CD4-positive, alpha-beta T cell treated with Interleukin-17A for 1 hour (primary cell): ENCODE measurements around the gene RITA1.

Experiments used
- DNase-seq: peaks from one replicate; pipeline ENCODE4 v3.0.0-alpha.2; 2020

RITA1 gene

DNA sequence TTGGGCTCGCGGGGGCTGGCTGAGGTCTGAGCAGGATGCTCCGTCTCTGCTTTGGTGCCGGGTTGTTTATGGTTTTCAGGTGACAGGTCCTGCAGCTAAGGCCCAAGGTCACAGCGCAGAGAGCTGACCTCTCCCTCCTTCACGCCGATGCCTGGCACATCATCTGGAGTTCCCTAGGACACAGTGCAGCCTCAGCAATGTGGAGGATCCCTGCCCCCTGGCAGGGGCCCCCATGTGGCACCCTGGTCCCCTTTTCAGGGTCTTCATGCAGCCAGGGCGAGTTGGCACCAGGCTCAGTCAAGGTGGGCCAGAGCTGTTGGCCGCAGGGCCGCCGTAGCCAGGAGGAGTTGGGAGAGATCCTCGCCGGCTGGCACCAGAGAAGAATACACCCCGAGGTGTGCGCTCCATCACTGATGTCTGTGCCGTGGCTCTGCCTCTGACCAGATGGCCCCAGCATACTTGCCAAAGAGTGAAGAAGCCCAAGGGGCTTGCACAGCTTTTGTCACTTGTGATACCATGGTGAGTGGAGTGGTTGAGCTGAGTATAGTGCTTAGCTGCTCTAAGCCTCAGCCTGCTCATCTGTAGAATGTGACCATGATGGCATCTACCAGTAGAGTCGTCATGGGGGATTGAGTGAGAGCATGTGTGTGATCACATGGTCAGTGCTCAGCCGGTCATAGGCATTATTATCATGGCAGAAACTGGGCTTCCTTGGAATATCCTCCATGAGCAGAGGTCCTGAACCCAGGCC lies 46.7 kb downstream of the RITA1 start:
- DNase-seq = no peak

GRCh38 chr12:113232840-113233585 lies 47.5 kb downstream of the RITA1 start:
- DNase-seq = peak; percentile 74

DNA sequence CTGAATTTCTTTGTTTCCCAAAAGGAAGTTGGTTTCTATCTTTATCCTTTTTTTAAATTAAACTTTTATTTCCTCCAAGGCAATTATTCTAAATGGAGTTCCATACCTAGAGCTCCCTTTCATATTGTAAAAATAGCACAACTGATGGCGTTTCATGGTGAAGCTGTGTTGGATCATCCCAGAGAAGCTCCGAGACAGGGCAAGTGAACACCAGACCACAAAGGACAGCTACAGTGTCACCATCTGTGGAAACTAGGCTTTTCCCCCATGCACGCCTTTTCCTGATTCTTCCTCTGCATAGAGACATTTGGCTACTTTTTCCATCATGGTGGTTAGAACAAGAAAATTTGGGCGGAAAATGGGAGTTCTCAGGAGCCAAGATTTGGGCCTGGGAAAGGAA lies 48.4 kb downstream of the RITA1 start:
- no peak for DNase-seq

- DNase-seq = no peak
Observed at GRCh38 chr12:113234483-113234882, 49.0 kb downstream of the RITA1 start.

- no peak for DNase-seq
Observed at GRCh38 chr12:113235976-113236375, 50.5 kb downstream of the RITA1 start.

DNA sequence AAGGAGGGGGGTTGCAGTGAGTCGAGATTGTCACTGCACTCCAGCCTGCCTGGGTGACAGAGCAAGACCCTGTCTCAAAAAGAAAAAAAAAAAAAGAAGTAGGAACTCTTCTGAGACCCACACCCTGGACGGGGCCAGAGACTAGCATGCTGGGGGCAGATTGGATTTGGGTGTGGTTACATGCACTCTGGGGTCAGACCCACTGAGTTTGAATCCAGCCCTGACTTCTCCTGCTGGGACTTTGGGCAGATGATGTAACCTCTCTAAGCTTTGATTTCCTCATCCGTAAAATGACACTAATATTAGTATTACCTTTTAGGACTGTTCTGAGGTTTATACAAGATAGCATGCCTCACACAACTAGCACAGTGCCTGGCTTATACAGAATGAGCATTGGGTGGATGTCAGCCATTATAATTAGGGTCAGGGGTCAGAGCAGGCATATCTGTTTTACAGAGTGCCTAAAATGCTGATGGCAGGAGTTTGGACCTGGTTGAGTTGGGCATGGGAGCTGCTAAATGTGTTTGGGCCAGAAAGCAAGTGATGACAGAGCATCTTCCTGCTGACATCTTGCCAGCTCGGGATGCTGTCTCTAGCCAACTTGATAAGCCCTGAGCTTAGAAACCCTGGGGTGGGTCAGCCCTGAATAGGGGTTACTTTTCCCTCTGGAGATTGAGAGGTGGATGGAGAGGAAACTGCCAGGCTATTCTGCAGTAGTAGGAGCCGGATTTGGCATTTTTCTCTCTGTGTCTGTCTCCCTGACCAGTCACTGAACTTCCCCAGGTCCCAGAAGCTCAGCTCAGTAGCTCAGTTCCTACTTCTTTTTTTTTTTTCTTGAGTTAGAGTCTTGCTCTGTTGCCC lies 51.2 kb downstream of the RITA1 start:
- DNase-seq = no peak

DNA sequence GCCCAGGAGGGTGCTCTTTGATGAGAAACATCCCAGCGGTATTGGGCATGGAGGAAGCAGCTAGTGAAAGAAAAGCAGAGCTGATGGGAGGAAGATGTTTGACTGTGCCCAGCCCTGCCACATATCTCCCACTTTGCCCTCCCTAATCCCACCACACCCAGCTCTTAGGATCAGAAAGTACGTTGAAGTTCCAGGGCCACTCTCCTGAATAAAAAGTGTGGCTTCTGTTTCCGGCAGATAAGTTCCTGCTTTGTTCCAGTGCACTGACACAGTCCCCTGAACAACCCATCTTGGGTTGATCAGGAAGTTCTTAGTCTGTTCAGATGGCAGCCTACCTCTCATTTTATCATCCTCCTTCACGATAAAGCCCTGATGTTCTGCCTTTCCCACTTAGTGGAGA lies 52.2 kb downstream of the RITA1 start:
- DNase-seq = no peak

- DNase-seq = no peak
Observed at GRCh38 chr12:113238309-113238708, 52.8 kb downstream of the RITA1 start.

GRCh38 chr12:113239288-113239771 lies 53.8 kb downstream of the RITA1 start:
- DNase-seq = no peak

- DNase-seq = no peak
Observed at GRCh38 chr12:113239811-113240331, 54.4 kb downstream of the RITA1 start.

GRCh38 chr12:113240395-113240794 lies 54.9 kb downstream of the RITA1 start:
- DNase-seq = no peak

DNA sequence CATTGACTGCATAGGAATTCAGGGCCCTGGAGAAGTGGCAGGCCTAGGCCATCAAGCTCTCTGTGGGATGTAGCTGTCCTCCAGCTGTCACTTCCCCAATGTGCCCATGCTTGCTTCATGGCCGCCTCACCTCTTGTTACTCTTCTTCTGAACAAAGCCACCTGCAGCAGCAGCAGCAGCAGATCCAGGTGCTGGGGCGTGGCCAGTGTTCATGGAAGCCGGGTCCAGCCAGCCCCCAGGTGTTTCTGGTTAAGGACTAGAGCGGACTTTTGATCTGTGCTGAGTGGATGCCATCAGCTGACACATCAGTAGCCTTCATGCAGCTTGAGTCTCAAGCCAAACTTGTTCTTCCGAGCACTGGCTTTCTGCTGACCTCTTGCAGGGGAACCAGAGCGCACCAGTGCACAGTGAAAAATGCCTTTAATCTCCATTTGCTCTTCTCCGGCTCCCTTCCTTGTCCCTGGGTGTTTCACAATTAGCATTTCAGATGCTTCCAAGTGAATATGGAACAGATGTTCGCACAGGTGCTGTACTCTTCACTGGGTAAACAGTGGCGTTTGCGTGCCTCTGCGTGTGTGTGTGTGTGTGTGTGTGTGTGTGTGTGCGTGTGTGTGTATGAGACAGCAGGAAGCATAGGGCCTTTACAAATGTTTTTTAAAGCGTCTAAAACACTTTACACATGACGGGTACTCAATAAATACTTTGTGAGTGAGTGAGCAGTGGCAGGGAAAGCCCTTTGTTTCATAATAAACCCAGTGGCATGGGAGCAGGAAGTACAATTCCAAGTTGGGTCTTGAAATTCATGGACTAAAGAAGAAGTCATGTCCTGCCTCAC lies 55.9 kb downstream of the RITA1 start:
- no peak for DNase-seq
